GM18507 (cell line): ENCODE results near the gene SURF2.
"Not testable (repeated sequence)": the region's sequence is repeated elsewhere in the genome, so short reads cannot be mapped to it uniquely, and the experiment has no call there.

Source experiments
- DNase-seq: peaks from one replicate; pipeline ENCODE4 v3.0.0; 2011; ENCODE audit warnings: low read depth; ENCODE audit not compliant: insufficient read length; ENCODE audit errors: extremely low spot score
- FAIRE-seq: peaks from 2 replicates; lab custom pipeline; 2011; peaks lifted over from hg19 to GRCh38; lab: Jason Lieb, UNC

The SURF2 gene

GRCh38 chr9:133334161-133334560 lies 22.2 kb upstream of the SURF2 start:
- no peak for DNase-seq
- FAIRE-seq = no peak

GRCh38 chr9:133334888-133335287 lies 21.5 kb upstream of the SURF2 start:
- not testable (repeated sequence) for DNase-seq, FAIRE-seq

- peak; percentile 96 for FAIRE-seq
Measured at GRCh38 chr9:133335924-133336811, 20.2 kb upstream of the SURF2 start, which contains the start of gene SURF6. SURF6 (minus strand) TSS chr9:133336188; CDS start chr9:133336132, 56 bp downstream.

GRCh38 chr9:133339641-133340040 lies 16.7 kb upstream of the SURF2 start:
- no peak for FAIRE-seq
- no peak for DNase-seq

More at GRCh38 chr9:133335924-133336811, 20.2 kb upstream of the SURF2 start, which contains the start of gene SURF6:
- peak; percentile 78 for DNase-seq

GRCh38 chr9:133340256-133340655 lies 16.1 kb upstream of the SURF2 start:
- DNase-seq (no peak), FAIRE-seq (no peak)

GRCh38 chr9:133340916-133341315 lies 15.4 kb upstream of the SURF2 start:
- no peak for DNase-seq

GRCh38 chr9:133341369-133342068 lies 14.8 kb upstream of the SURF2 start:
- DNase-seq = no peak

More at GRCh38 chr9:133340916-133341315, 15.4 kb upstream of the SURF2 start:
- no peak for FAIRE-seq

GRCh38 chr9:133342069-133342406 lies 14.3 kb upstream of the SURF2 start:
- DNase-seq = no peak
- FAIRE-seq = no peak

More at GRCh38 chr9:133341369-133342068, 14.8 kb upstream of the SURF2 start:
- FAIRE-seq = no peak

- no peak for FAIRE-seq
Measured at GRCh38 chr9:133342570-133342969, 13.8 kb upstream of the SURF2 start.

GRCh38 chr9:133344071-133344470 lies 12.3 kb upstream of the SURF2 start:
- FAIRE-seq = no peak

More at GRCh38 chr9:133342570-133342969, 13.8 kb upstream of the SURF2 start:
- DNase-seq = no peak

GRCh38 chr9:133344979-133345378 lies 11.4 kb upstream of the SURF2 start:
- no peak for DNase-seq
- FAIRE-seq = no peak

More at GRCh38 chr9:133344071-133344470, 12.3 kb upstream of the SURF2 start:
- DNase-seq = no peak

- no peak for FAIRE-seq
- no peak for DNase-seq
Measured at GRCh38 chr9:133345596-133345995, 10.8 kb upstream of the SURF2 start.

GRCh38 chr9:133346021-133346785 lies 10.1 kb upstream of the SURF2 start:
- DNase-seq = no peak
- no peak for FAIRE-seq

GRCh38 chr9:133347515-133347984 lies 8.8 kb upstream of the SURF2 start:
- FAIRE-seq (no peak), DNase-seq (peak; percentile 40)

GRCh38 chr9:133347985-133348717 lies 8.2 kb upstream of the SURF2 start, which contains the start of the genes MED22 and RPL7A:
MED22 (minus strand) TSS chr9:133348131; CDS start chr9:133346662, 1,469 bp downstream.
RPL7A (plus strand) TSS chr9:133348218; CDS start chr9:133348244, 26 bp downstream.
- DNase-seq (peak; percentile 89), FAIRE-seq (peak; percentile 91)

- no peak for DNase-seq
- FAIRE-seq = no peak
Measured at GRCh38 chr9:133348718-133349573, 7.4 kb upstream of the SURF2 start.

GRCh38 chr9:133349965-133350616 lies 6.3 kb upstream of the SURF2 start:
- FAIRE-seq = no peak
- DNase-seq = no peak
